Osteocyte (in vitro differentiated cells): ENCODE measurements around the gene VPS26A. TPM values are rescaled to one million over a fixed set of nuclear protein-coding genes. Genes with fewer than 3 reads are reported as not detected.
A peak's percentile ranks its signal among the peaks of the same experiment; 100 is the strongest.
"Not testable (repeated sequence)": the region's sequence is repeated elsewhere in the genome, so short reads cannot be mapped to it uniquely, and the experiment has no call there.

ENCODE experiments used
- DNase-seq: peaks from one replicate; pipeline ENCODE4 v3.0.0; 2021; ENCODE audit warnings: mixed read lengths; ENCODE audit not compliant: unreplicated experiment; ENCODE audit errors: extremely low spot score
- H3K27ac Mint-ChIP-seq: one replicate; pipeline ENCODE4 v1.8.0; 2021; ENCODE audit warnings: mild to moderate bottlenecking, mixed read lengths; ENCODE audit not compliant: unreplicated experiment
- H3K27me3 Mint-ChIP-seq: one replicate; pipeline ENCODE4 v1.8.0; 2021; ENCODE audit warnings: mixed read lengths; ENCODE audit not compliant: unreplicated experiment
- H3K36me3 Mint-ChIP-seq: one replicate; pipeline ENCODE4 v1.8.0; 2021; ENCODE audit warnings: mixed read lengths; ENCODE audit not compliant: unreplicated experiment
- H3K4me1 Mint-ChIP-seq: one replicate; pipeline ENCODE4 v1.8.0; 2021; ENCODE audit warnings: mixed read lengths; ENCODE audit not compliant: unreplicated experiment
- H3K4me3 Mint-ChIP-seq: one replicate; pipeline ENCODE4 v1.8.0; 2021; ENCODE audit warnings: mild to moderate bottlenecking, moderate library complexity, mixed read lengths; ENCODE audit not compliant: unreplicated experiment
- H3K9me3 Mint-ChIP-seq: one replicate; pipeline ENCODE4 v1.8.0; 2021; ENCODE audit warnings: mixed read lengths; ENCODE audit not compliant: unreplicated experiment
- total RNA-seq: library from RNA; stranded (reverse); gene quantifications from 2 replicates; pipeline ENCODE4 v1.2.1, GENCODE V29; 2021
- TF ChIP-seq, protein P1 (sequence below): fragments of 200-600 bp; sonication (generic); IDR thresholded peaks from 2 replicates; pipeline ENCODE4 v1.5.0; 2021; ENCODE audit warnings: antibody characterized with exemption, mild to moderate bottlenecking, moderate library complexity

Gene VPS26A
- total RNA-seq, 1 donor from 2014 or later, result 59.4 TPM

DNA sequence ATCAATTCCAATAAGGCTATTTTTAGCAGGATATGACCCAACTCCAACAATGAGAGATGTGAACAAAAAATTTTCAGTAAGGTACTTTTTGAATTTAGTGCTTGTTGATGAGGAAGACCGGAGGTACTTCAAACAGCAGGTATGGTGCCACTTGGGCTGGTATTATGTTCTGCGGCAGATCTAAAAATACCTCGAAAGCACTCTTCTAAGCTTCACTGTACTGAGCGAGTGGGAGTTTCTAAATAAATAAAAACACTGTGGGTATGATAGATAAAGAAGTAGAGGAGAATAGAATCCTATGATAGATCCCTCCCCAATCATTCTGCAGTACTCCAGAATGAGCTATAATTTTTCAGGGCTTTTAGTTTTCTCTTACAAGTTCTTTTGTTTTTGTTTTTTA, 44.5 kb downstream of the VPS26A start:
- H3K27ac Mint-ChIP-seq, result no peak overlapping the region
- H3K27me3 Mint-ChIP-seq, result no peaks in the 10 kb centered on the region
- no peaks in the 10 kb centered on the region for H3K4me1 Mint-ChIP-seq
- no peak for DNase-seq
- peaks cover 40% of the 10 kb centered on the region for H3K36me3 Mint-ChIP-seq
- H3K4me3 Mint-ChIP-seq, result no peak overlapping the region
- TF ChIP-seq, protein P1, sequence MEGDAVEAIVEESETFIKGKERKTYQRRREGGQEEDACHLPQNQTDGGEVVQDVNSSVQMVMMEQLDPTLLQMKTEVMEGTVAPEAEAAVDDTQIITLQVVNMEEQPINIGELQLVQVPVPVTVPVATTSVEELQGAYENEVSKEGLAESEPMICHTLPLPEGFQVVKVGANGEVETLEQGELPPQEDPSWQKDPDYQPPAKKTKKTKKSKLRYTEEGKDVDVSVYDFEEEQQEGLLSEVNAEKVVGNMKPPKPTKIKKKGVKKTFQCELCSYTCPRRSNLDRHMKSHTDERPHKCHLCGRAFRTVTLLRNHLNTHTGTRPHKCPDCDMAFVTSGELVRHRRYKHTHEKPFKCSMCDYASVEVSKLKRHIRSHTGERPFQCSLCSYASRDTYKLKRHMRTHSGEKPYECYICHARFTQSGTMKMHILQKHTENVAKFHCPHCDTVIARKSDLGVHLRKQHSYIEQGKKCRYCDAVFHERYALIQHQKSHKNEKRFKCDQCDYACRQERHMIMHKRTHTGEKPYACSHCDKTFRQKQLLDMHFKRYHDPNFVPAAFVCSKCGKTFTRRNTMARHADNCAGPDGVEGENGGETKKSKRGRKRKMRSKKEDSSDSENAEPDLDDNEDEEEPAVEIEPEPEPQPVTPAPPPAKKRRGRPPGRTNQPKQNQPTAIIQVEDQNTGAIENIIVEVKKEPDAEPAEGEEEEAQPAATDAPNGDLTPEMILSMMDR, result no peak
- no peaks in the 10 kb centered on the region for H3K9me3 Mint-ChIP-seq

DNA sequence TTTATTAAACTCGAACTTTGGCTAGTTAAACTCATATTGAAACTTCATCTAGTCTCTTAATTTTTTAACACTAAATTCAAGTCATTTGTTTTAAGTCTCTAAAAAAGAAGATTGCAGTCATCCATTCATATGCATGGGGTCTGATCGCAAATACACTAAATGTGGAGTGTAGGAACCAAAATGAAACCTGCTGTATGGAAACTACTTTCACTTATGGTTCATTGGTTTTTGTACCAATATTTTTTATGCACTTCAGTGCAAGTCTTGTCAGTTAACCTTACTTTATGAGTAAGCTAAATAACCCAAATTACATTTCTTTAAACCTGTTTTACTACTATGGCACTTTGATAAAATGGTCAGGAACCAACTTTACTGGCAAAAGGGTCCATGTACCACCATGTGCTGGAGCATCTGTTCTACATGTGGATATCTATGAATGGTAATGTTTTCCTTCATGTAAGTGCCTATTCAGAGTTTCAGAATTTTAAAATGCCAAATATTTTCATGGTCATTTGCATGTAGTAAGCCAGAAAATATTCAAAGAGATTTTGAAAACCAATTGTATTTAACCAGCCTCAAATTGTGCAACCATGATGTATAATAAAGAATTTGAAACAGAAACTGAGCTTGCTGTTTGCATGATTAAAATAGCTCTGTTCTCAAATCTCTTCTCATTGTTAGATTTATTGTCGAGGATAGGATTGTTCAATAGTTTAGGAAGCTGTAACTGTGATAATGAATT, 48.4 kb downstream of the VPS26A start:
- DNase-seq, result no peak
- TF ChIP-seq, protein P1, result no peak

DNA sequence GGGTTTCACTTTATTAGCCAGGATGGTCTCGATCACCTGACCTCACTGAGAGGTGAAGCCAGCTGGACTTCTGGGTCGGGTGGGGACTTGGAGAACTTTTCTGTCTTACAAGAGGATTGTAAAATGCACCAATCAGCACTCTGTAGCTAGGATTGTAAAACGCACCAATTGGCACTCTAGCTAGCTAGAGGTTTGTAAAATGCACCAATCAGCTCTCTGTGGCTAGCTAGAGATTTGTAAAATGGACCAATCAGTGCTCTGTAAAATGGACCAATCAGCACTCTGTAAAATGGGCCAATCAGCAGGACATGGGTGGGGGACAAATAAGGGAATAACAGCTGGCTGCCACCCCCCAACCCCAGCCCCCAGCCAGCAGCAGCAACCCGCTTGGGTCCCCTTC, 51.3 kb downstream of the VPS26A start:
- H3K27ac Mint-ChIP-seq, DNase-seq, H3K27me3 Mint-ChIP-seq, H3K4me1 Mint-ChIP-seq, H3K4me3 Mint-ChIP-seq, H3K9me3 Mint-ChIP-seq: not testable (repeated sequence)
- peaks cover 26% of the 10 kb centered on the region for H3K36me3 Mint-ChIP-seq

More for the DNA sequence above, 48.4 kb downstream of the VPS26A start:
- no peaks in the 10 kb centered on the region for H3K27me3 Mint-ChIP-seq
- no peak overlapping the region for H3K4me3 Mint-ChIP-seq
- H3K27ac Mint-ChIP-seq, result no peak overlapping the region
- peaks cover 36% of the 10 kb centered on the region for H3K36me3 Mint-ChIP-seq
- no peaks in the 10 kb centered on the region for H3K4me1 Mint-ChIP-seq
- H3K9me3 Mint-ChIP-seq, result no peaks in the 10 kb centered on the region

DNA sequence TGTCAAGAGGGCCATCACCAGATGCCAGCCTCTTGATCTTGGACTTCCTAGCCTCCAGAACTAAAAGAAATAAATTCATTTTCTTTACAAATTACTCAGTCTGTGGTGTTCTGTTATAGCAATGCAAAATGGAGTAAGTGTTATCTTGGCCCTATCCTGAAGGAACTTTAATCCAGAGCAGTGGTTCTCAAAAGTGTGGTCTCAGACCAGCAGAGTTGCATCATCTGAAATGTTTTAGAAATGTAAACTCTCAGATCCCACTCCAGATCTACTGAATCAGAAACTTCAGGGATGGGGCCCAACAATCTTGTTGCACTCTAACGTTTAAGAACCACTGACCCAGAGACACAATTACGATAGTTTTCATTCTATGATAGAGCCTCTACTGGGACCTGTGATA, 52.8 kb downstream of the VPS26A start:
- no peak for DNase-seq
- Mint-ChIP-seq H3K27ac (no peak overlapping the region), H3K27me3 (no peaks in the 10 kb centered on the region), H3K4me1 (peaks cover 22% of the 10 kb centered on the region), H3K36me3 (peaks cover 14% of the 10 kb centered on the region), H3K4me3 (no peak overlapping the region), H3K9me3 (no peaks in the 10 kb centered on the region)
- TF ChIP-seq, protein P1, result no peak

DNA sequence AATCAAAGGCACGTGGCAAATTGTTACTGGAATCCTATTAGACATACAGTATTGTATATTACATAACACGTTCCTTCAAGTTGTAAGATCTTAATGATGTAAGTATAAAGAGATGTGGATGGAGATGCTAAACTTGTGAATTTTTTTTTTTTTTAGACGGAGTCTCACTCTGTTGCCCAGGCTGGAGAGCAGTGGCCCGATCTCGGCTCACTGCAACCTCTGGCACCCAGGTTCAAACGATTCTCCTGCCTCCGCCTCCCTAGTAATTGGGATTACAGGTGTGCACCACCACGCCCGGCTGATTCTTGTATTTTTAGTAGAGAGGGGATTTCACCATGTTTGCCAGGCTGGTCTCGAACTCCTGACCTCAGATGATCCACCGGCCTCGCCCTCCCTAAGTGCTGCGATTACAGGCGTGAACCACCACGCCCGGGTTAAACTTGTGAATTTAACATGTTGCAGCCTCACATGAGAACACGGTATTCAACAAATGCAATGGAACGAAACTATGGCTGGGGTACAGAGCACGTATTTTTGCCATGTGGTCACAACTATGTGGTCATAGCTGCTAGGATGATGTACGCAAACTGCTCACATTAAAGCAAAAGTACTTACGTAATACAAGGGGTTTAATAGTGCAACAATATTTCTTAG, 55.2 kb downstream of the VPS26A start:
- Mint-ChIP-seq H3K9me3 (no peaks in the 10 kb centered on the region), H3K27me3 (no peaks in the 10 kb centered on the region), H3K36me3 (peaks cover 3% of the 10 kb centered on the region), H3K4me3 (peak overlapping the region; percentile 94), H3K27ac (peak overlapping the region; percentile 100), H3K4me1 (peaks cover 27% of the 10 kb centered on the region)
- no peak for DNase-seq
- TF ChIP-seq, protein P1, result no peak
